Limb (tissue), 2 donors: ENCODE measurements around the gene FAM47C.
"Not testable (repeated sequence)": the region's sequence is repeated elsewhere in the genome, so short reads cannot be mapped to it uniquely, and the experiment has no call there.

Source experiments
- DNase-seq, 2 donors: peaks; one replicate each; pipeline ENCODE4 v3.0.0-alpha.2; 2016; ENCODE audit errors: extremely low spot score in 2 of 2

Gene FAM47C

DNA sequence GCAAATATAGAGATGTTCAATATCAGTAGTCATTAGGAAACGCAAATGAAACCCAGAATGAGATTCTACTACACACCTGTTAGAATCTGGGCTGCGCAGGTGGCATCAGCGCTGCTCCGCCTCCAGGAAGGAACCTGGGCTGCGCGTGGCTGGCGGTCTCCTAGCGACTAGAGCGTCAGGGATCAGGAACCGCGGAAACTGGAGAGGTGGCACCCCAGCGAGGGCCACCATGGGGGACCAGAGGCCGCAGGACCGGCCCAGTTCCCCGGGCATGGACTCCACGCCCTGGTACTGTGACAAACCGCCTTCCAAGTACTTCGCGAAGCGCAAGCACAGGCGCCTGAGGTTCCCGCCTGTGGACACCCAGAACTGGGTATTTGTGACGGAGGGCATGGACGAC lies at the start of gene FAM47C:
Gene FAM47C (plus strand): TSS at position 185 of the 400 bp plus-strand sequence. CDS start 45 bp downstream, at position 230.
- DNase-seq = not testable (repeated sequence)

- no peak for DNase-seq
Observed at GRCh38 chrX:36961590-36961989, 46.6 kb upstream of the FAM47C start.

GRCh38 chrX:36963069-36963808 lies 44.9 kb upstream of the FAM47C start:
- DNase-seq = no peak

DNA sequence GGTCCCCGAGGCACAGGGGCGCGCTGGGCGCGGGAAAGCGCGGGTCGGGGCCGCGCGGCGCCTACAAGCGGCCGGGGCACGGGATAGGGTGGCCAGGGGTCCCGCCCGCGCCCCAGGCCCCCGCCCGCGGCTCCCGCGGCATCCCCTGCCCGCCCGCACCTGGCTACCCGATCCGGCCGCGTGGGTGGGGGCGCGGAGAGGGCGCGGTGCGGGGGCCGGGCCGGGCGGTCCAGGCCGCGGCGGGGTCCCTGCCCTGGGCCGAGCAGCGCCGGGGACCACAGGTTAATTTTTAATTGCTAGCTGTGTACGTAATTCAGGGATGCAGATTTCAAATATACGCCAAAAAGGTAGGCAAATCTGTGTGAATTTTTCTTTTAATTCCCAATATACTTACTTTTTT lies 44.3 kb upstream of the FAM47C start:
- DNase-seq = no peak

GRCh38 chrX:36973575-36973974 lies 34.6 kb upstream of the FAM47C start:
- DNase-seq = no peak

- no peak for DNase-seq
Observed at GRCh38 chrX:36974911-36975310, 33.3 kb upstream of the FAM47C start.

- DNase-seq = no peak
Observed at GRCh38 chrX:36978886-36979285, 29.3 kb upstream of the FAM47C start.

GRCh38 chrX:36983831-36984230 lies 24.3 kb upstream of the FAM47C start:
- no peak for DNase-seq

- DNase-seq = not testable (repeated sequence)
Observed at GRCh38 chrX:36985416-36986209, 22.6 kb upstream of the FAM47C start.

GRCh38 chrX:36986231-36986630 lies 21.9 kb upstream of the FAM47C start:
- DNase-seq = no peak

GRCh38 chrX:36987212-36987611 lies 21.0 kb upstream of the FAM47C start:
- not testable (repeated sequence) for DNase-seq

DNA sequence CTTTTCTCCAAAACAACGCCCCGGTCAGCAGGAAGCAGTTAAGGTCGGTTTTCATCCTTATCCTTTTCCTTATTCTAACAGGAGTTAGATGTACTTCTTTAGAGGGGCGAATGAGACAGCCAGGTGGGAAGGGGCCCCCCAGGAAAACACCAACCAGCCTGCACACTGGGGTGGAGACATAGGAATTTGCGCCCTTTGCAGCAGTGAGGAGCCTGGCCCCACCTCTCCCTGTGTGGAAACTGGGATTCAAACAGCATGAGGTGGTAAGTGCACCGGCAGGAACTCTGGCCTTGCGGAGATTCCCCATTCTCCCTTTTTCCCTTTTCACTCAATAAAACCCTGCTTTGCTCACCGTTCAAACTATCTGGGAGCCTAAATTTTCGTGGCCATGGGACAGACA lies 8.0 kb upstream of the FAM47C start:
- DNase-seq = no peak

DNA sequence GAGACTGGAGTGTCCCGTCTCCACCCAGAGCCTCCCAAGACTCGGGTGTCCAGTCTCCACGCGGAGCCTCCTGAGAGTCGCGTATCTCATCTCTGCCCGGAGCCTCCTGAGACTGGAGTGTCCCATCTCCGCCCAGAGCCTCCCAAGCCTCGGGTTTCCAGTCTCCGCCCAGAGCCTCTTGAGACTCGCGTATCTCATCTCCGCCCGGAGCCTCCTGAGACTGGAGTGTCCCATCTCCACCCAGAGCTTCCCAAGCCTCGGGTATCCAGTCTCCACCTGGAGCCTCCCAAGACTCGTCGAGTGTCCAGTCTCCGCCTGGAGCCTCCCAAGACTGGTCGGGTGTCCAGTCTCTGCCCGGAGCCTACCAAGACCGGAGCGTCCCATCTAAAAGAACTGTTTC lies 2.3 kb downstream of the FAM47C start:
- DNase-seq = no peak

DNA sequence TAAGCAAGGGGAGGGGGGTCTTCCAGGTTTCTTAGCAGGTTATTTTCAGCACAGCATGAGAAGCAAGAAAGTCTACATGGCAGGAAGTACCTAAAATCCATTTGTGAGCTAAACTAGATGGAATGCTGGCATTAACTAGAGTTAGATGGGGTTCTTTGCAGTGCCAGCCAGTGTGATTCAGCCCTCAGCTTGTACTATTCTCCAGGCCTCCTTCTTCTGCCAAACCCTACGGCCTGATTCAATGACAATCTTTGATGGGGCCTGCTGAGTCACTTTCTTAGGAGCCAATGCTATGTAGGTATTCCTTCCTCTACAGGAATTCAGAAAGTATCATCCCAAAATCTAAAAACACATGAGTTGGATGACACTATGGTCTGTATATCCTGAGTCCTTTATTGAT lies 26.1 kb downstream of the FAM47C start:
- not testable (repeated sequence) for DNase-seq

- DNase-seq = not testable (repeated sequence)
Observed at GRCh38 chrX:37036674-37037220, 28.6 kb downstream of the FAM47C start.

- DNase-seq = not testable (repeated sequence)
Observed at GRCh38 chrX:37038814-37039213, 30.6 kb downstream of the FAM47C start.

GRCh38 chrX:37042956-37043885 lies 35.1 kb downstream of the FAM47C start:
- DNase-seq = not testable (repeated sequence)

GRCh38 chrX:37047776-37048175 lies 39.6 kb downstream of the FAM47C start:
- DNase-seq = no peak

DNA sequence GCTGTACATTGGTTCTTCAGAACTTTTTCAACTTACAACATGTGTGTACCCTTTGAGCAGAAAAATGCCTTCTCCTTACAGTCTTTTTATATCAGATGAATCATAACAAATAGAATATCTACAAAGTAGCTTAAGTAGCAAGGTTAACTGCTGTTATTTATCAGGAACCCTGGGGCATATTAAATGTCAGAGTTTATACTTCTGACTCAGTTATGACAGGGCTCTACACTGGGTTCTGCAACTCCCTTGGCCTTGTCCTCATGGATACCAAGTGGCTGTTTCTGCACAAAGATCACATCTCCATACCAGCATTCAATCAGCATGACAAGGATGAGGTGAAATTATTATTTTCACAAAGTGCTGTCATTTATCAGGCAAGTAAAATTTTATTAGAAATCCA lies 49.4 kb downstream of the FAM47C start:
- DNase-seq = not testable (repeated sequence)

- peak in 1 of 2 donors; percentile 2 for DNase-seq
Observed at GRCh38 chrX:37060999-37061398, 52.8 kb downstream of the FAM47C start.
